ENCODE results near the gene CCDC148. TPM values are rescaled to one million over a fixed set of nuclear protein-coding genes. Genes with fewer than 3 reads are reported as not detected.

CCDC148 gene
- total RNA-seq (0.69 TPM in 1 of 2 replicates, not detected in the other), polyA plus RNA-seq (0.04 TPM in 1 of 2 replicates, not detected in the other), polyA minus RNA-seq (0.45 and 1.5 TPM in 2 replicates), Bru-seq, nascent RNA (percentile 22 among the genes with signal in this experiment), BruChase-seq, experiment 1, labeled RNA remaining after a 6-hour chase (percentile 25 among the genes with signal in this experiment), BruChase-seq, experiment 2, labeled RNA remaining after a 2-hour chase (percentile 21 among the genes with signal in this experiment)
- polyA plus RNA-seq (2011; cell fraction: cytosol; rRNA removed), result 0.15 and 0.17 TPM in 2 replicates
- polyA plus RNA-seq (2011; cell fraction: nucleus; rRNA removed), result 0.79 and 0.84 TPM in 2 replicates
- 0.19 and 0.31 TPM in 2 replicates for polyA plus RNA-seq (2012)
- not detected for polyA minus RNA-seq (2011; cell fraction: cytosol; rRNA and poly(A)+ RNA removed)
- 0.34 and 4.2 TPM in 2 replicates for polyA minus RNA-seq (2011; cell fraction: nucleus; rRNA and poly(A)+ RNA removed)
- long read RNA-seq, result 0 reads

- Histone ChIP-seq H3K9me3 (replicated peaks; ENCODE audit: control insufficient read depth, insufficient read depth, low read length) (no peaks in the 10 kb centered on the region), H3K79me2 (ENCODE audit: control insufficient read depth, insufficient read depth, low read length) (peaks cover 34% of the 10 kb centered on the region), H3K9ac (replicated peaks; ENCODE audit: extremely low read depth, insufficient read depth, low read length) (peak within 1 kb of the TSS; percentile 73), H3K9me1 (replicated peaks; ENCODE audit: control insufficient read depth, extremely low read depth, insufficient read depth, low read length) (no peaks in the 10 kb centered on the region), H2AFZ (ENCODE audit: low read depth, low read length) (peak within 1 kb of the TSS; percentile 83), H4K20me1 (replicated peaks; ENCODE audit: control insufficient read depth, extremely low read depth, insufficient read depth, low read length) (no peaks in the 10 kb centered on the region), H3K36me3 (ENCODE audit: control insufficient read depth in 2 of 2, extremely low read depth in 1 of 2, insufficient read depth in 2 of 2, low read length in 2 of 2) (no peaks in the 10 kb centered on the region), H3K4me2 (ENCODE audit: insufficient read depth, low read length) (peak within 1 kb of the TSS; percentile 92), H3K4me3 (replicated peaks in 1 of 3; ENCODE audit: insufficient read depth in 1 of 3, low read depth in 1 of 3, low read length in 3 of 3) (peak within 1 kb of the TSS; percentile 53 to 86 (median 81)), H3K4me1 (ENCODE audit: control insufficient read depth, extremely low read depth, insufficient read depth, low read length) (peaks cover 36% of the 10 kb centered on the region), H3K27me3 (ENCODE audit: control insufficient read depth in 2 of 2, insufficient read depth in 2 of 2, low read length in 2 of 2) (peaks cover 7 to 13% of the 10 kb centered on the region in 2 experiments), H3K27ac (ENCODE audit: insufficient read depth, low read depth, low read length) (peak within 1 kb of the TSS; percentile 75)
- ChIA-PET CTCF (interaction anchor here (0.7 to 4.7 kb wide), 20 partner anchors 12 to 432 kb away, joined by 3 to 63 read pairs (median 4); no protein-coding TSS in a partner anchor), POLR2A (interaction anchor here (0.5 to 0.7 kb wide), 2 partner anchors 12 to 144 kb away, joined by 4 read pairs; no protein-coding TSS in a partner anchor)
- dilution Hi-C loops (cut with MboI; ENCODE audit: extremely low pct_ligation_motif_present, low sequenced_read_pairs) (no loop called here), intact Hi-C loops (cut with micrococcal nuclease) (loop anchor here (1.0 to 10.0 kb wide), 9 partner anchors 83 to 672 kb away; no protein-coding TSS in a partner anchor)
- no TSS peak for BruUV-seq (replicated peaks)
- DNase-seq (ENCODE audit: low read depth, low spot score) (peak; percentile 94), FAIRE-seq (peak; percentile 84)
- TF ChIP-seq GATA2 (IDR thresholded peaks at IDR 0.05; ENCODE audit: insufficient read depth, insufficient read length, low read depth, low read length) (no peak), POLR2AphosphoS5 (IDR thresholded peaks at IDR 0.05; ENCODE audit: insufficient read depth, low read depth, low read length) (peak; percentile 52), JUN (IDR thresholded peaks at IDR 0.05; ENCODE audit: borderline replicate concordance, insufficient read depth, insufficient read length, low read depth) (no peak)
These were observed at the start of gene CCDC148, which contains the start of gene PKP4 for GRCh38 chr2:158456309-158457066. Gene CCDC148 (minus strand): TSS chr2:158456753. CDS start chr2:158456439, 314 bp downstream. Gene PKP4 (plus strand): TSS chr2:158456952. CDS start chr2:158533185, 76,233 bp downstream.

All from endothelial cell of umbilical vein (primary cell).